HTR-8/SVneo (cell line): ENCODE data around the gene KIAA0930.
"Not testable (repeated sequence)": the region's sequence is repeated elsewhere in the genome, so short reads cannot be mapped to it uniquely, and the experiment has no call there.

Source experiments
- DNase-seq: peaks from one replicate; pipeline ENCODE4 v3.0.0; 2011; ENCODE audit warnings: low spot score, mixed read lengths; ENCODE audit not compliant: insufficient read length
- FAIRE-seq: peaks from 2 replicates; lab custom pipeline; 2011; peaks lifted over from hg19 to GRCh38; lab: Jason Lieb, UNC

The KIAA0930 gene

GRCh38 chr22:45263463-45264269 lies 23.0 kb upstream of the KIAA0930 start:
- DNase-seq = peak; percentile 85
- FAIRE-seq = peak; percentile 68

DNA sequence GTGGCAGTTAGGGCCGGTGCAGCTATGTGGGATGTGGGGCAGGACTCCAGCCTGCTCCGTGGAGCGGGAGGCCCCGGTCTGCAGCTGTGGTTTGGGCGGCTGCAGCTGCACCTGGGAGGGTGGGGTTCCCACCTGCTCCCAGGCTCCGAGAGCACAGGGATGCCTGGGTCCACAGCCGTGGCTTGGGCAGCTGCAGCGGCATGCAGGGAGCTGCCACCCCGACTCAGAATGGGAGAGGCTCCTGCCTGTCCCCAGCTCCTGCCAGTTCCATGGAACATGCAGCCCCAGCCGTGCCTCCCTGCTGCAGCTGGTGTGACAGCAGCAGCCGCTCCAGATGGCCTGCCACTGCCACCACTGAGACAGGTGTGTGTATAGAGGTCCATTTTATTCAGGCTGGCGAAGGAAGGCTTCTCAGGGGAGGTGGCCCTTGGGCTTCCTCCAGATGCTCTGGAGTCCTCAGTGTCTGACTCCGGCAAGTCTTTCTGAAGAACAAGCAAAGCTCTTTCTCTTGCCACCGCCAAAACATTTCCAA lies 22.3 kb upstream of the KIAA0930 start:
- no peak for DNase-seq
- FAIRE-seq = no peak

GRCh38 chr22:45262195-45262930 lies 21.7 kb upstream of the KIAA0930 start:
- FAIRE-seq (no peak), DNase-seq (no peak)

DNA sequence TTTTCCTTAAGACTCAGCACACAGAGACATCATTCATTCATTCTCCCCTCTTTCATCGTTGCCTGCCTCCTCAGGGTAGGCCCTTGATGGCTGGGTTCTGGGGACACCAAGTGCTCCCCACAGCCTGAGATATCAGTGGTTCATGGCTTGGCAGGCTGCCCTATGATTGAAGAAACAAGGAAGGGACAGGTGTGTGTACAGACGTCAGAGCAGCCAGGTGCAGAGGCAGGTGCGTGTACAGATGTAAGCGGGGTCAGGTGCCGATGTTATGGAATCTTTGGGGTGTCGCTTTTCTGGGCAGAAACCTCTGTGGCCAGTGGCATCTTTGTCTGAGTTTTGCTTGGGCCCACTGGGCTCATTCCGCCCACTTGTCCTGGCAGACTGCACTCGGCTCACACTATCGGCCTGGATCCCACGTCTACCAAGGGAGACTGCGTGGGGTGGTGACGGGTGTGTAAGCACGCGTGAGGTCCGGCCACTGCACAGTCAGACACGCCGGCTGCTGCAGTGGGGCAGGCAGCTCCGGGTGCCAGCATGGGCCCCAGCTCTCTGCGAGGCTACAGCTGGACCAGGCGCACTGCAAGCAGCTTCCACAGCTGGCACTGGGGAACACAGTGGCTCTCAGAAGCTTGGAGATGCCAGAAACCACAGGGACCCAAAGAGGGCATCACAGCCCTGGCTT lies 20.9 kb upstream of the KIAA0930 start:
- FAIRE-seq = peak; percentile 9
- no peak for DNase-seq

- DNase-seq, FAIRE-seq: not testable (repeated sequence)
These were observed 19.7 kb upstream of the KIAA0930 start for GRCh38 chr22:45260395-45260759.

DNA sequence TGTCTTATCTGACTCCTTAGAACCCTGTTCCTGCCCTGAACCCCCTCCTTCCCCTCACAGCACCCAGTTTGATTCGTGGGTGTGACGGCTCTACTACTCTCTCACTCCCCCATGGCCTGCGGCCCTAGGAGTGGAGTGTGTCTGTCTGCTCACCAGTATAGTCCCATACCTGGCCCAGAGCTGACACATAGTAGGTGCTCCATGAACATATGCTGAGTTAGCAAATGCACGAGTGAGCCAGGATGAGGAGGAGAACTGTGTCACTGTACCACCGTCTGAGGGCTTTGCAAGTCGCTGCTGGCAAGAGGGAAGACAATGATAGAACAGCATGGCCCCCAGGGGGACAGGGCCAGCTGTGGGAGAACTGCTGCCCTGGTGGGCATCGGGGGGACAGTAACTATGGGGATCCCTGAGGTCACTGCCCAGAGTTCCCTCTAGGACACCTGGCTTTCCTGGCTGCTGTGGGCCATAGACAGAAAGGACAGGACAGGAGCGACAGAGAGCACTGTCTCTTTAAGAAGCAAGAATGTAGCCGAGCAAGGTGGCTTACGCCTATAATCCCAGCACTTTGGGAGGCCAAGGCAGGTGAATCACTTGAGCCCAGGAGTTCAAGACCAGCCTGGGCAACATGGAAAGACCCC lies 19.2 kb upstream of the KIAA0930 start:
- DNase-seq (no peak), FAIRE-seq (no peak)

GRCh38 chr22:45257941-45258340 lies 17.2 kb upstream of the KIAA0930 start:
- DNase-seq, FAIRE-seq: not testable (repeated sequence)

DNA sequence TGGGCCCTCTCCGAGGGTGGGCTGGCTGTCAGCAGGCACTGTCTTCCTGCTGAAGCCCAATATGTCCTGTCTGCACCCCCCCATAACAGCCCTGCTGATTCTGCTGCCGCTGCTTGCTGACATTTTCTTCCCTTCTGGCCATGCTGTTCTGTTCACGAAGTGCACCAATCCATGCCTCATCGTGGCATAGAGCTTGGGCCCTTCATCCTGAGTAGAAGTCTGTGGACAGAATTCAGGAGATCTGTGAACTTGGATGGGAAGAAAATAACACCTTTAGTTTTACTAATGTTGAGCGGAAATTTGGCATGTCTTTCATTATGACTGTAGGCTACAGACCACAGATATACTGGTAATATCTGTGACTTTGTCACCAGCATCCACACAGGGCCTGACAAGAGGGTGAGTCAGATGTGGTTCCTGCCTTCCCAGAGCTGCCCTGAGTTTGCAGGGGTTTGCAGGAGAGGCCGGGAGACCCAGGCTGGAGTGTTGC lies 14.1 kb upstream of the KIAA0930 start:
- FAIRE-seq (no peak), DNase-seq (no peak)

- DNase-seq (no peak), FAIRE-seq (no peak)
These were observed 13.7 kb upstream of the KIAA0930 start for GRCh38 chr22:45254388-45254787.

DNA sequence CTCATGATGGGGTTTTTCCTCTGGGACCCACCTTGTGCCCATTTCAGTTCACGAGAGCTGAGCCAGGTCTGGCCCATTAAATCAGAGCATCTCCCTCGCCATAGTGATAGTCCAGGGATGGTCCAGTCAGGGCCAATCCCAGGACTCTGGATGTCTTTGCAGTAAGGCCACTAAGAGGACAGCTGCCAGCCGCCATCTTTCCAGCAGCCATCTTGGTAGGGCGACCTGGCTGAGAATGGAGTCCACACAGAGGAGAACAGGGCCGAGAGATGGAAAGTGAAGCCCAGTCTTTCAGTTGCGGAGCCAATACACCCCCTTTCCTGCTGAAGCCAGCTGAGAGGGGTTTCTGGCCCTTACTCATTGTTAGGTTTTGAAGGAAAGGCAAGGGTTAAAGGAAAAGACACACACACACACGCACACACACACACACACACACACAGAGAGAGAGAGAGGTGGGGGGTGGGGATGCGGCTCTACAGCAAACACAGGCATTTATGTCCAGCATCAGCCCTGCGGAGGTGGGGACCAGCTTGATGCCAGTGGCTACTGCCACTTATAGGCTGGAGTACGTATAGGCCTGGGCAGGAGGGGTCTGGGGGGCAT lies 12.4 kb upstream of the KIAA0930 start:
- DNase-seq (no peak), FAIRE-seq (no peak)

DNA sequence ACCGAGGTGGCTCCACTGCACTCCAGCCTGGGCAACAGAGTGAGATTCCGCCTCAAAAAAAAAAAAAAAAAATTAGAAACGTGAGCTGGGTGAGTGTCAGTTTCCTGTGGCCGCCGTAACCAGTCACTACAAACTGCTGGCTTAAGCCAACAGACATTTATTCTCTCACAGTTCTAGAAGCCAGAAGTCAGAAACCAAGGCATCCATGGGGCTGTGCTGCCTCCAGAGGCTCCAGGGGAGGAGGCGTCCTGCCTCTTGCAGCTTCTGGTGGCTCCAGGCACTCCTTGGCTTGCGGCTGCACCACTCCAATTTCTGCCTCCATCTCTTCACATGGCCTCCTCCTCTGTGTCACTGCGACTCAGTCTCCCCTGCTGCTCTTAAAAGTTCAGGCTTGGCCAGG lies 11.1 kb upstream of the KIAA0930 start:
- FAIRE-seq = no peak
- DNase-seq = no peak

DNA sequence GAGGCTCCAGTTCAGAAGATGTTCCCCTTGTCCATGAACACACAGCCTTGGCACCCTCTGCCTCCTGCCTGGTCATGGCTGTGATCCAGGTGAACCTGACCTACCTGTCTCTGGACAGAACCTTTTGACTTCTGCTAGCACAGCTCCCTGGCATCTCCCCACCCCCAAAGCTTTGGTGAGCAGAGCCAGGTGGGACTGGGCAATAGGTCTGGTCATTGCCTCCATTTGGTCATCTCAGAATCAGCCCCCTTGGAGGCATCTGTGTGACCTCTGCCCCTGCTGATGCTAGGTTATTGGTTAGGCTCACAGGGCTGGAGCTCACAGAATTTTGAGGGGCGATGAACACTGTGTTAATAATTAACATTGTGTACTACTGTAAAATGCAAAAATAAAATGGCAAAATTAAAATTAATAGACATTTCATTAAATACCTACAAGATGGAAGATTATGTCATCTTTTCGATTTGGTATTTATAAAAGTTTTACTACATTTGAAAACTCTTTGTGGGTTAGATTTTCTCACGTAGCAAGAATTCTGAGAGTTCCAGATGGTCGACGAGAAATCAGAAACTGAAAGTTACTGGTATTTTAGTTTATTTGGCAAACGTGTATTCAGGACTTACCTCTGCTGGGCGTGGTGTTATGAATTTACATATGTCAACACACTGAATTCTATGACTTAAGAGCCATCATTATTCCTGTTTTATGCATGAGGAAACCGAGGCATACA lies 8.3 kb upstream of the KIAA0930 start:
- FAIRE-seq (no peak), DNase-seq (no peak)

GRCh38 chr22:45246060-45246985 lies 5.6 kb upstream of the KIAA0930 start:
- FAIRE-seq (no peak), DNase-seq (peak; percentile 84)

DNA sequence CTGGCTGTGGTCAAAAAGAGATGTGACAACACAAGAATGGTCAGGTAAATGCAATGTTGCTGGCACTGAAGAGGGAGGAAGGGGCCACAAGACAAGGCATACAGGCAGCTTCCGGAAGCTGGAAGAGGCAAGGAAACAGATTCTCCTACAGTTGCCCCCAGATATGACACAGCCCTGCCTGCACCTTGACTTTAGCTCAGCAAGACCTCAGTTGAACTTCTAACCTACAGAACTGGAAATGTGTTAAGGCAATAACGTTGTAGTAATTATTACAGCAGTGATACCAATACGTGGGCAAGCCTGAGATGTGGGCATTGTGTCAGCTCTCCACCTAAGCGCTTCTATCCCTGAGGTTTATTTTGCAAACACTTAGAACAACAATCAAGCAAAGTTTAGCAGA lies 4.2 kb upstream of the KIAA0930 start:
- FAIRE-seq (no peak), DNase-seq (no peak)

DNA sequence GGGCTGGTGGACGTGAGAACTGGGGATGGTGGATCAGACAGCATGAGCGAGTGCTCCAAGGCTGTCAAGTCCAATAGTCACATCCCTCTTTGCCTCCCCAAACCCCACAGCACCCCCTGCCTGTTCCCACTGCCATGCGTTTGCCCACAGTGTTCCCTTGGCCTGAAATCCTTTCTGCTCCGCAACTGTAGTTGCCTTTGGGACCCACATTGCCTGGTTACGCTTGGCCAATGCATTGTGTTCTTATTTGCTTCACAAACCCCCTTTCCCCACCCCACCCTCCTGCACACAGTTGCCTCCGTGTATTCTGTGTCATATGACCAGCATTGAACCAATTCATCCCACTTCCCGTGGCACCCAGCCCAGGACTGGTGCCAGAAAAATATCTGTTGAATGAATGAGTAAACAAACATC lies 2.1 kb upstream of the KIAA0930 start:
- FAIRE-seq (no peak), DNase-seq (no peak)

DNA sequence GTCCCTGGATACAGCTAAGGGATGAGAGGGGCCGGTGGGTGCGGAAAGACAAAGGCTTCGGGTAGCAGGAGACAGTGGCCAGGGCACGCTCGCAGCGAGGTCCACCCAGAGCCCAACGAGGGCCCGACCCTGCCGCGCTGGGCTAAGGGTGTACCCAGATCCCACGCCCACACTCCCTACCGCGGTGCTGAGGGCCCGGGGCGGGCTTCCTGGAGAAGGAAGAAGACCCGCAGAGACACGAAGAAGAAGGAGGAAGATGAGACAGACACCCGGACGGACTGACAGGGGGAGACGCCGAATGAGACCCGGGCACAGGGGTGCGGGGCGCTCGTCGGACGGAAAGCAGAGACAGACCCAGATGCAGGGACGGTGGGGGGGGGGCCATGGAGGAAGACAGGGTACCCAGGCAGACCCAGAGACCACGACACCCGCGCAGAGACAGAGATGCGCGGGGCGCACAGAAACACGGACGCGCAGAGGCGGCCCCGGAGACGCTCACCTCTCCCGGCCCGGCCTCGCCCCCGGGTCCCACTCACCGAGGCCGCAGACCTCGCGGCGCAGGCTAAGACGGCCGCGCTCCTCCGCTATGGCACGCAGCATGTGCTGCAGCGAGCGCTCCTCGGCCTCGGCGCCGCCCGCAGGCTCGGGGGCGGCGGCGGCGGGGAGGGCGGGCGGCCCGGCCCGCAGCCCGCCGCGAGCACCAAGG lies 437 bp downstream of the KIAA0930 start:
- DNase-seq (peak; percentile 10), FAIRE-seq (no peak)

GRCh38 chr22:45239681-45240051 lies 1.0 kb downstream of the KIAA0930 start:
- FAIRE-seq (no peak), DNase-seq (no peak)
